Measurements from ENCODE around the gene NFAT5.
A peak's percentile ranks its signal among the peaks of the same experiment; 100 is the strongest.

Gene NFAT5

DNA sequence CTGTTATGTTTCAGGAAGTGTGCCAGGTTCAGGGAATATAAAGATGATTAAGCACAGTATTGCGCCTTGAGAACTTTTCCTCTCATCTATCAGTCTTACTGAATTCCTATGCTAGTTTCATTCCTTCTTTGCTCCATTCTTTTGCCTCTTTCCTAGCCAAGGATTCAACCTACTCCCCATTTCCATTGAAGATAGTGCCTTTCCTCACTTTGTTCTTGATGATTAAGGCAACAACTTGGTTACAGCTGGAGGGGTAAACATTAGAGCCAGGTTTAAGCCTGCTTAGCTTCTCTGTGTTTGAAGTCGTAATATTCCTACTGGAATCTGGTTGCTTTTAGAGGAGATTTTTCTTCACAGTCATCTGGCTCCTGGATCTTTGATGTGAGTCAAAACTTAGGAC, 85.5 kb downstream of the NFAT5 start:
- TF ChIP-seq SPI1 (IDR thresholded peaks at IDR 0.05; ENCODE audit: low read depth, low read length): no peak
- no peak for DNase-seq (ENCODE audit: insufficient read length, low spot score)
- FAIRE-seq: peak; percentile 35

GRCh38 chr16:69654280-69654931, 88.6 kb downstream of the NFAT5 start:
- peak; percentile 77 for FAIRE-seq
- TF ChIP-seq SPI1 (IDR thresholded peaks at IDR 0.05; ENCODE audit: low read depth, low read length): no peak
- no peak for TF ChIP-seq PAX5 (IDR thresholded peaks at IDR 0.05; ENCODE audit: insufficient read depth, low read length, severe bottlenecking)
- no peak for TF ChIP-seq POLR2AphosphoS5 (IDR thresholded peaks at IDR 0.05; ENCODE audit: low read depth, low read length)
- no peak for DNase-seq (ENCODE audit: insufficient read length, low spot score)

DNA sequence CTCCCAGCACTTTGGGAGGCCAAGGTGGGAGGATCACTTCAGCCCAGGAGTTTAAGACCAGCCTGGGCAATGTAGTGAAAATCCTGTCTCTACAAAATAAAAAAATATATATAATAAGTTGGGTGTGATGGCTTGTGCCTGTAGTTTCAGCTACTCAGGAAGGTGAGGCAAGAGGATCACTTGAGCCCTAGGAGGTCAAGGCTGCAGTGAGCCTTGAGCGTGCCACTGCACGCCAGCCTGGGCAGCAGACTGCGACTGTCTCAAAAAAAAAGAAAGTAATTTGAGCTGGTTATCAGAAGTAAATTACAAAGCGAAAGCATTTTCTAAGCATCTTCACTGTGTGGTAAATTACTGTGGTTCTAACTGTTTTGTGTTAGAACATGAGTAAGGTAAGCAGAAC, 94.4 kb downstream of the NFAT5 start:
- TF ChIP-seq POU2F2 (IDR thresholded peaks at IDR 0.05; ENCODE audit: low read depth, low read length): no peak
- TF ChIP-seq PAX5 (IDR thresholded peaks at IDR 0.05; ENCODE audit: insufficient read depth, low read length, severe bottlenecking): no peak
- no peak for DNase-seq (ENCODE audit: insufficient read length, low spot score)
- FAIRE-seq: peak; percentile 61

GRCh38 chr16:69662901-69663300, 97.1 kb downstream of the NFAT5 start:
- DNase-seq (ENCODE audit: insufficient read length, low spot score) (no peak), FAIRE-seq (no peak)
- TF ChIP-seq POU2F2 (IDR thresholded peaks at IDR 0.05; ENCODE audit: low read depth, low read length) (no peak), PAX5 (IDR thresholded peaks at IDR 0.05; ENCODE audit: insufficient read depth, low read length, severe bottlenecking) (no peak), TAF1 (IDR thresholded peaks at IDR 0.05; ENCODE audit: low read depth, low read length) (no peak), SPI1 (IDR thresholded peaks at IDR 0.05; ENCODE audit: low read depth, low read length) (no peak), POLR2A (IDR thresholded peaks at IDR 0.05; ENCODE audit: low read depth, low read length) (no peak), POLR2AphosphoS5 (IDR thresholded peaks at IDR 0.05; ENCODE audit: low read depth, low read length) (no peak)

DNA sequence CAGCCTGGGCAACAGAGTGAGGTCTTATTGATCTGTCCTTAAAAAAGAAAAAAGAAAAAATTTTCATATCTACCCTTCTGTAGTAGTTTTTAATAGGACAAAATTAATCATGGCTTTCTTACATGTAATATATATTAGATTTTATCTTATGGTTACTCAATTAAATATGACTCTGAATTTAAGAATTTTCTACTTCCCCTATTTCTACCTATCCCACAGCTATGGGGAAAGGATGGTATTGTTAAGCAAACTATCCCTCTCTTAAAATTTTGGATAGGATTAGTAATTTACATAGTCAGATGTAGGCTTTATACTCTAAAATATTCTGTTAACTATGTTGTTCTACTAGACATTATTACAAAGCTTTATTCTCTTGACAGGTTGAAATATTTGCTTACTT, 98.1 kb downstream of the NFAT5 start:
- no peak for TF ChIP-seq POLR2A (IDR thresholded peaks at IDR 0.05; ENCODE audit: low read depth, low read length)
- no peak for DNase-seq (ENCODE audit: insufficient read length, low spot score)
- no peak for FAIRE-seq

DNA sequence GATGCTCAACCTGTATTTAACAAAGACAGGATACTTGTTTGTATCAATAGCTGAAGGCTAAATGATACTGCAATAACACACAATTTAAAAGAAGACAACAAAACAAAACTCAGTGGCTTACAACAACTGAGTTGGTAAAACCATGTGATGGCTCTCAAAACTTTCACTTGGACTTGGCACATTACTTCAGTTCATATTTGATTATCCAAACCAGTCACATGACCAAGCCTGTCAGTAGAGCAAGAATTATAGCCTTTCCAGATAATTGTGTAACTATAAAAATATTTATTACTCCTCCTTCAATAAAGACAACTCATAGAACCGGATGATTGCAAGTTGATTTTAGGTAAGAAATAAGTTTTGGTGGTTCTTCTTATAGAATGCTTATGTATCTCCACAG, 103.8 kb downstream of the NFAT5 start:
- no peak for DNase-seq (ENCODE audit: insufficient read length, low spot score)
- no peak for FAIRE-seq
- TF ChIP-seq PAX5 (IDR thresholded peaks at IDR 0.05; ENCODE audit: insufficient read depth, low read length, severe bottlenecking) (no peak), POU2F2 (IDR thresholded peaks at IDR 0.05; ENCODE audit: low read depth, low read length) (no peak), POLR2A (IDR thresholded peaks at IDR 0.05; ENCODE audit: low read depth, low read length) (no peak), TAF1 (IDR thresholded peaks at IDR 0.05; ENCODE audit: low read depth, low read length) (no peak), POLR2AphosphoS5 (IDR thresholded peaks at IDR 0.05; ENCODE audit: low read depth, low read length) (no peak), SPI1 (IDR thresholded peaks at IDR 0.05; ENCODE audit: low read depth, low read length) (no peak)

DNA sequence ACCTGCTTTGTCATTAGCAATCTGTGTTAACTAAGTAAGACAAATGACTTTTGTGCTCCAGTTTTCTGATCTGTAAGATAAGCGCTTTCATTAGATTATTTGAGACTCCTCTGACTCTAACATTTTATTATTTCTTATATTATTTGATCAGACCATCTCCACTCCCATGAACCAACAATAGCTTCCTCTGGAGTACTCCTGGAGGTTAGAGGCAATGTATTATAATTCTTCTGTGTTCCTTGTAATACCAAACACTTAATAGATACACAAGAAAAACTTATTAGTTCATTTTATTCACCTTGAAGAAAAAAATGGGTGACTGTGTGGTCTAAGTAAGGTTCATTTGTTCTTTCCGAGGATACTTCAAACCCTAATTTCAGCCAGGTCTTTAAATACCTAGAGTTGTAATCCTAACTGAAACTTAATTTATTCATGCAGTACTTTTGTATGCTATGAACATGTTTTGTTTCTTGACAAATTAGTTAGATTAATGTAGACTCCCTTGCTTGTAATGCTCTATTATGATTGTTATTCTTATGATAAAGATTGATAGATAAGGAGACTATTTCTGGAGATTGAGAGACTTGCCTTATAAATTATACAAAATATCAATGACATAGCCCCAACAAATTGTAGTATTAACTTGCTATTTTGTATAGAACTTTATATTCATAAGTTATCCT, 106.7 kb downstream of the NFAT5 start:
- no peak for DNase-seq (ENCODE audit: insufficient read length, low spot score)
- FAIRE-seq: no peak
- TF ChIP-seq POLR2AphosphoS5 (IDR thresholded peaks at IDR 0.05; ENCODE audit: low read depth, low read length): no peak
- TF ChIP-seq POU2F2 (IDR thresholded peaks at IDR 0.05; ENCODE audit: low read depth, low read length): no peak
- TF ChIP-seq POLR2A (IDR thresholded peaks at IDR 0.05; ENCODE audit: low read depth, low read length): no peak
- TF ChIP-seq SPI1 (IDR thresholded peaks at IDR 0.05; ENCODE audit: low read depth, low read length): no peak
- no peak for TF ChIP-seq PAX5 (IDR thresholded peaks at IDR 0.05; ENCODE audit: insufficient read depth, low read length, severe bottlenecking)
- no peak for TF ChIP-seq TAF1 (IDR thresholded peaks at IDR 0.05; ENCODE audit: low read depth, low read length)

- TF ChIP-seq POU2F2 (IDR thresholded peaks at IDR 0.05; ENCODE audit: low read depth, low read length) (no peak), TAF1 (IDR thresholded peaks at IDR 0.05; ENCODE audit: low read depth, low read length) (no peak), POLR2AphosphoS5 (IDR thresholded peaks at IDR 0.05; ENCODE audit: low read depth, low read length) (no peak), PAX5 (IDR thresholded peaks at IDR 0.05; ENCODE audit: insufficient read depth, low read length, severe bottlenecking) (no peak), POLR2A (IDR thresholded peaks at IDR 0.05; ENCODE audit: low read depth, low read length) (no peak), SPI1 (IDR thresholded peaks at IDR 0.05; ENCODE audit: low read depth, low read length) (no peak)
- DNase-seq (ENCODE audit: insufficient read length, low spot score) (no peak), FAIRE-seq (no peak)
Observed at GRCh38 chr16:69672998-69673713, 107.4 kb downstream of the NFAT5 start.

DNA sequence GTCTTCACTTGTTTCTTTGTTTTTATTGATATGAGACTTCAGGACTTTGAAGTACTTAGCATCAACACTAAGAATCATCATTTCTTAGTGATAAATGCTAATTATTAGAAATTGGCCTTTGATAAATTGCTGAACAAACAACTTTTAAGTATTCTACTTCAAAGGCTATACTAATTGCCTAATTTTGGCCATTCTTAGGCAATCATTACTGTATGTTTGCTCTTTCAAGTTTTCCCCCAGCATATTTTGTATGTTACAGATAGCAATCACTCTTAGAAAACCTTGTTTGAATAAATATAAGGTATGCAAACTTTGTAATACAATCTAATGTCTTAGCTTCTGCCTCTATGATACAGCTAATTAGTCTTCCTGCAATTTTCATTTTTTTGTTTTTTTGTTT, 114.6 kb downstream of the NFAT5 start:
- TF ChIP-seq PAX5 (IDR thresholded peaks at IDR 0.05; ENCODE audit: insufficient read depth, low read length, severe bottlenecking) (no peak), POU2F2 (IDR thresholded peaks at IDR 0.05; ENCODE audit: low read depth, low read length) (no peak), SPI1 (IDR thresholded peaks at IDR 0.05; ENCODE audit: low read depth, low read length) (no peak), TAF1 (IDR thresholded peaks at IDR 0.05; ENCODE audit: low read depth, low read length) (no peak), POLR2AphosphoS5 (IDR thresholded peaks at IDR 0.05; ENCODE audit: low read depth, low read length) (no peak)
- DNase-seq (ENCODE audit: insufficient read length, low spot score): no peak
- no peak for FAIRE-seq

DNA sequence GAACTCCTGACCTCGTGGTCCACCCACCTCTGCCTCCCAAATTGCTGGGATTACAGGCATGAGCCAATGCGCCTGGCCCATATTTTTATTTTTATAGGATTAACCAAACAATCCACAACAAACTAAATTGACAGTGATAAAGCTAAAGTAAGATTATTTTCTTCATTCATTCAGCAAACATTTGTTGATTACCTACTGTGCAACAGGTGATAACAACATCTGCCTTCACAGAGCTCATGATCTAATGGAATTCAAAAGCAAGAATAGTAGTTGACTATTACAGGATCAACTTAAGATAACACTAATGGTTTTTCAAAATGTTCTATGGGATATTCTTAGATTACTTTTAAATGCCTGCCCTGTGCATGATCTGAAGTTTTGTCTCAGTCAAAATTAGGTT, 122.8 kb downstream of the NFAT5 start:
- DNase-seq (ENCODE audit: insufficient read length, low spot score): no peak
- FAIRE-seq: no peak
- TF ChIP-seq POU2F2 (IDR thresholded peaks at IDR 0.05; ENCODE audit: low read depth, low read length): no peak
- TF ChIP-seq POLR2A (IDR thresholded peaks at IDR 0.05; ENCODE audit: low read depth, low read length): no peak
- TF ChIP-seq TAF1 (IDR thresholded peaks at IDR 0.05; ENCODE audit: low read depth, low read length): no peak
- TF ChIP-seq POLR2AphosphoS5 (IDR thresholded peaks at IDR 0.05; ENCODE audit: low read depth, low read length): no peak
- TF ChIP-seq SPI1 (IDR thresholded peaks at IDR 0.05; ENCODE audit: low read depth, low read length): no peak
- TF ChIP-seq PAX5 (IDR thresholded peaks at IDR 0.05; ENCODE audit: insufficient read depth, low read length, severe bottlenecking): no peak
